HG03095 (cell line): ENCODE measurements around the gene PNMA8C.
"Not testable (repeated sequence)": the region's sequence is repeated elsewhere in the genome, so short reads cannot be mapped to it uniquely, and the experiment has no call there.

Source experiments
- ATAC-seq: cut with Tn5 transposase; IDR thresholded peaks from one replicate; pipeline ENCODE4 v1.9.1; 2021; ENCODE audit warnings: moderate library complexity; ENCODE audit not compliant: unreplicated experiment

The PNMA8C gene

GRCh38 chr19:46412650-46413261 lies 16.0 kb downstream of the PNMA8C start:
- ATAC-seq: no peak

- no peak for ATAC-seq
These were observed 16.6 kb downstream of the PNMA8C start for GRCh38 chr19:46411925-46412649.

- no peak for ATAC-seq
These were observed 17.4 kb downstream of the PNMA8C start for GRCh38 chr19:46411088-46411924.

GRCh38 chr19:46410205-46411087 lies 18.3 kb downstream of the PNMA8C start:
- ATAC-seq: no peak

GRCh38 chr19:46409191-46409590 lies 19.5 kb downstream of the PNMA8C start:
- ATAC-seq: no peak

GRCh38 chr19:46408664-46409039 lies 20.1 kb downstream of the PNMA8C start:
- ATAC-seq: no peak

GRCh38 chr19:46407856-46408663 lies 20.7 kb downstream of the PNMA8C start:
- no peak for ATAC-seq

- ATAC-seq: no peak
These were observed 21.8 kb downstream of the PNMA8C start for GRCh38 chr19:46406976-46407375.

- no peak for ATAC-seq
These were observed 23.8 kb downstream of the PNMA8C start for GRCh38 chr19:46404753-46405468.

- ATAC-seq: no peak
These were observed 24.5 kb downstream of the PNMA8C start for GRCh38 chr19:46404055-46404752.

- ATAC-seq: no peak
These were observed 26.0 kb downstream of the PNMA8C start for GRCh38 chr19:46402725-46403124.

- ATAC-seq: not testable (repeated sequence)
These were observed 30.8 kb downstream of the PNMA8C start for GRCh38 chr19:46397801-46398479.

GRCh38 chr19:46394402-46394797 lies 34.3 kb downstream of the PNMA8C start:
- ATAC-seq: no peak

GRCh38 chr19:46393456-46394401 lies 35.0 kb downstream of the PNMA8C start:
- no peak for ATAC-seq

- no peak for ATAC-seq
These were observed 35.9 kb downstream of the PNMA8C start for GRCh38 chr19:46392837-46393236.

GRCh38 chr19:46392252-46392801 lies 36.4 kb downstream of the PNMA8C start:
- ATAC-seq: no peak
